ENCODE results near the gene P4HA2. TPM values are rescaled to one million over a fixed set of nuclear protein-coding genes. Genes with fewer than 3 reads are reported as not detected.

Gene P4HA2
- total and polyA plus RNA-seq, 2 of the 13 experiments (the other 11 are each of a cell fraction or from before 2014, with no cell fraction given), result 37.7 to 126 TPM

GRCh38 chr5:132227485-132228240 is at the start of gene P4HA2 (continued):
- TF ChIP-seq ZBTB40 (IDR thresholded peaks at IDR 0.05) (no peak), ZBTB40 (CRISPR knock-in tag; IDR thresholded peaks at IDR 0.05) (no peak; the same call in 1 of the 2 replicates), ZNF572 (CRISPR knock-in tag; IDR thresholded peaks at IDR 0.05) (no peak), KAT7 (CRISPR knock-in tag; IDR thresholded peaks at IDR 0.05; ENCODE audit: borderline replicate concordance) (no peak), MAF1 (CRISPR knock-in tag; IDR thresholded peaks at IDR 0.05; ENCODE audit: borderline replicate concordance) (no peak), ZNF850 (CRISPR knock-in tag; conservative IDR thresholded peaks at IDR 0.05) (no peak), AKNA (CRISPR knock-in tag; IDR thresholded peaks at IDR 0.05; ENCODE audit: borderline replicate concordance) (no peak), PHF8 (CRISPR knock-in tag; IDR thresholded peaks at IDR 0.05) (peak; percentile 86), ZNF225 (CRISPR knock-in tag; IDR thresholded peaks at IDR 0.05) (no peak), HMGA1 (CRISPR knock-in tag; conservative IDR thresholded peaks at IDR 0.05) (no peak), ZSCAN29 (CRISPR knock-in tag; conservative IDR thresholded peaks at IDR 0.05) (no peak), FOXA3 (CRISPR knock-in tag; IDR thresholded peaks at IDR 0.05) (peak; percentile 1; the same call in 1 of the 2 replicates), TFDP1 (CRISPR knock-in tag; IDR thresholded peaks at IDR 0.05; ENCODE audit: borderline replicate concordance) (no peak)
